Osteoblast (primary cell): ENCODE results near the gene GNAT2. TPM values are rescaled to one million over a fixed set of nuclear protein-coding genes. Genes with fewer than 3 reads are reported as not detected.
A peak's percentile ranks its signal among the peaks of the same experiment; 100 is the strongest.

Experiments
- DNase-seq: peaks from one replicate; pipeline ENCODE4 v3.0.0; 2011; ENCODE audit warnings: low spot score, mixed read lengths; ENCODE audit not compliant: insufficient read length; ENCODE audit errors: missing footprints
- H2AFZ ChIP-seq: 2 replicates; pipeline ENCODE4 v1.6.0; 2011; ENCODE audit warnings: mild to moderate bottlenecking, low read length
- H3K27ac ChIP-seq: 2 replicates; pipeline ENCODE4 v1.5.1; 2011; ENCODE audit warnings: mild to moderate bottlenecking, low read depth, low read length, moderate library complexity
- H3K27me3 ChIP-seq: 2 replicates; pipeline ENCODE4 v1.6.0; 2012; ENCODE audit warnings: mild to moderate bottlenecking, control low read depth, inconsistent platforms, low read length, moderate library complexity; ENCODE audit not compliant: insufficient read depth
- H3K36me3 ChIP-seq: 2 replicates; pipeline ENCODE4 v1.5.1; 2011; ENCODE audit warnings: mild to moderate bottlenecking, low read length, control low read depth, moderate library complexity; ENCODE audit not compliant: insufficient read depth
- H3K4me1 ChIP-seq: 2 replicates; pipeline ENCODE4 v1.5.1; 2011; ENCODE audit warnings: mild to moderate bottlenecking, low read length, control low read depth, moderate library complexity; ENCODE audit not compliant: insufficient read depth
- H3K4me2 ChIP-seq: 2 replicates; pipeline ENCODE4 v1.6.0; 2011; ENCODE audit warnings: mild to moderate bottlenecking, low read length; ENCODE audit not compliant: insufficient read depth
- H3K4me3 ChIP-seq: fragments of 200-600 bp; sonication (generic); 3 replicates; pipeline ENCODE4 v1.5.1; 2012; ENCODE audit warnings: mild to moderate bottlenecking, low read length, inconsistent platforms; ENCODE audit not compliant: insufficient read depth
- H3K79me2 ChIP-seq: 2 replicates; pipeline ENCODE4 v1.6.0; 2012; ENCODE audit warnings: mild to moderate bottlenecking, low read length, control low read depth, inconsistent platforms; ENCODE audit not compliant: insufficient read depth
- H3K9me3 ChIP-seq: 2 replicates; pipeline ENCODE4 v1.5.1; 2011; ENCODE audit warnings: low read depth, low read length, control low read depth
- H4K20me1 ChIP-seq: 2 replicates; pipeline ENCODE4 v1.6.0; 2012; ENCODE audit warnings: mild to moderate bottlenecking, low read length, control low read depth; ENCODE audit not compliant: insufficient read depth
- CTCF ChIP-seq: IDR thresholded peaks from 2 replicates; pipeline ENCODE4 v1.5.1; 2011; ENCODE audit warnings: mild to moderate bottlenecking, low read depth, low read length, moderate library complexity; ENCODE audit errors: extremely low read depth
- total RNA-seq: library from RNA; depleted of rRNA; stranded (reverse); fragments of >200 nt; gene quantifications from 2 replicates; pipeline ENCODE4 v1.2.3, GENCODE V29; 2012

The GNAT2 gene
- total RNA-seq, 1 donor = 0.72 TPM

- Histone ChIP-seq H3K36me3 (no peaks in the 10 kb centered on the region), H3K79me2 (no peaks in the 10 kb centered on the region), H2AFZ (no peak overlapping the region), H3K27ac (no peak overlapping the region), H3K4me1 (peaks cover 16% of the 10 kb centered on the region), H3K4me2 (no peak overlapping the region), H3K4me3 (no peak overlapping the region), H4K20me1 (no peaks in the 10 kb centered on the region), H3K9me3 (no peaks in the 10 kb centered on the region), H3K27me3 (no peaks in the 10 kb centered on the region)
- DNase-seq = no peak
- no peak for TF ChIP-seq CTCF
Measured at GRCh38 chr1:109639841-109640184, 20.4 kb upstream of the GNAT2 start.

DNA sequence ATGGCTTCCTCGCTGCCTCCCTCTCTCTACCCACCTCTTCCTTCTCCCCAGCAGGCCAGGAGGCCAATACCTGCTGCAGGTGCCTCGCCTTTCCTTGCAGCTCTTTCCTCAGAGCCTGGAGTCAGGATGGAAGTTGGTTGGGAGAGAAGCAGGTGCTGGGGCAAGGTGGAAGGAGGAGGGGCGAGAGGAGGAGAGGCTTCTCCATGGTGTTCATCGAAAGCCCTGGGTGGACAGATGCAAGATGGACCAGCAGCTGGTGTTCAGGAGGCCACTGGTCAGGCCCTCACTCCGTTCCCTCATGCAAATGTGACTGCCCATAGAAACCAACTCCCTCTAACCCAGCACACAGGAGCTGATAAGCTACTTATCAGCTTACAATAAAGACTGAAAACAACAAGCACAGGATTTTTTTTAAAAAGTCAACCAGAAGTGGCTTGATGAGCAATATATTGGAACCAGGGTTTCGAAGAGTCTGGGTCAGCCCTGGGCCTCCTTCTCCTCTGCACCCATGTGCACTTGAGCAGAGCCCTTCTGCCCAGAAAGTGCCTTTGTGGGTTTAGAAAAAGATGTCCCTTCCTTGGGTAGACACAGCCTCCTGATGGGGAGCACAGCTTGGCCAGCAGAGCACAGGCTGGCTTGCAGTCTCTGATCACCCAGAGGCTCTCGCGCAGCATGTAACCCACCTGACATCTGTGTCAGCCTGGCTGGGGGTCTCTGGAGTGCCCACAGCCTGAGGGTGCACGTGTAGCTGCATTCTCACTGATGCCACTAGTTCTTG is 19.8 kb upstream of the GNAT2 start:
- no peak overlapping the region for H2AFZ ChIP-seq
- H3K4me3 ChIP-seq = no peak overlapping the region
- no peak for TF ChIP-seq CTCF

DNA sequence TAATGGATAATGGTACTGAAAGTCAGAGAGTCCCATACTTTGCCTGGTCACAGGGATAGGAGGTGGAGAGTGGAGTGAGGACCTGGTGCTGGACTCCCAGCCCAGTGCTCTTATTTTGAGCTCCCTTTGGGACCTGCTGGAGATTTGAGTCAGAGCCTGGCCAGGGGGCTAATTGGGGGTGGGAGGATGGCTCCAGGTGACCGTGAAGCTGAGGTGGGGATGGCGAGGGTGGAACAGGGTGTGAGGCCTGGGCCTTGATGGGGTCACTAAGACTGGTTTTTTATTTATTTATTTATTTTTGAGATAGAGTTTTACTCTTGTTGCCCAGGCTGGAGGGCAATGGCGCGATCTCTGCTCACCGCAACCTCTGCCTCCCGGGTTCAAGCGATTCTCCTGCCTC is 18.0 kb upstream of the GNAT2 start:
- H4K20me1 ChIP-seq = no peaks in the 10 kb centered on the region
- H3K79me2 ChIP-seq = no peaks in the 10 kb centered on the region
- no peaks in the 10 kb centered on the region for H3K27me3 ChIP-seq
- H3K4me2 ChIP-seq = no peak overlapping the region
- H3K9me3 ChIP-seq = no peaks in the 10 kb centered on the region
- TF ChIP-seq CTCF = no peak
- peaks cover 5% of the 10 kb centered on the region for H3K36me3 ChIP-seq
- no peak for DNase-seq
- no peak overlapping the region for H3K27ac ChIP-seq
- H2AFZ ChIP-seq = no peak overlapping the region
- H3K4me1 ChIP-seq = peaks cover 12% of the 10 kb centered on the region
- no peak overlapping the region for H3K4me3 ChIP-seq

More for the DNA sequence above, 19.8 kb upstream of the GNAT2 start:
- H3K36me3 ChIP-seq = no peaks in the 10 kb centered on the region
- H3K9me3 ChIP-seq = no peaks in the 10 kb centered on the region
- peaks cover 16% of the 10 kb centered on the region for H3K4me1 ChIP-seq
- H3K4me2 ChIP-seq = no peak overlapping the region
- no peak for DNase-seq
- no peaks in the 10 kb centered on the region for H4K20me1 ChIP-seq
- H3K79me2 ChIP-seq = no peaks in the 10 kb centered on the region
- no peak overlapping the region for H3K27ac ChIP-seq
- no peaks in the 10 kb centered on the region for H3K27me3 ChIP-seq

DNA sequence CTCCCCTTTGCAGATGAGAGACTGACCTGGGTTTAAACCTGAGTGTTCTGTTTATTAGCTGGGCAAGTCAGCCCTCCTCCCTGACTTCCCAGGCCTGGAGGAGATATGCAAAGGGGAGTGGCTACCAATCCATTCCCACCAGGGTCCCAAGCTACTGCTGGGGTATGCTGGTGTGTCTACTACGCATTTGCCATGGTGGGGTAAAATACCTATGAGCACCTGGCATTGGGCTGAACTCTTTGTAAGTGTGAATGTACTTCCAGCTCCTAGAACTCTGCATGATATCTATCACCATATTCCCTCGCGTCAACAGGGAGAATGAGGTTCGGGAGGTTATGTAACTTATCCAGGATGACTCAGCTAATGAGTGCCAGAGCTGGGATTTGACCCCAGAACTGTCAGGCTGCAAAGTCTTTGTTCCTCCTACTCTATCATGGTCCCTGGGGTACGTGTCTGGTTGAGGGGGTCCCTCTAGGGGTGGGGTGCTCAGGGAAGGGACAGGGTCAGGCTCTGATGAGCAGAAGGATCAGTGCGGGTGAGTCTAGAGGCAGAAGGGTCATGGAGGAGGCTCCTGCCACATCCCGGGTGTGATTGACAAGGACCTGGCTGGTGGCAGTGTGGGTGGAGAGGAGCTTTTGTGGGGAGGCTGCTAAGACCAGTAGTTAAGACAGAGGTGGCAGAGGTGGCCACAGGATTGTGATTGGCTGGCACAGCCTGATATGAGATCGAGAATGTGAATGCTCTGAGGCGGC is 17.0 kb upstream of the GNAT2 start:
- Histone ChIP-seq H3K36me3 (peaks cover 16% of the 10 kb centered on the region), H3K4me3 (no peak overlapping the region), H3K9me3 (no peaks in the 10 kb centered on the region), H3K27me3 (no peaks in the 10 kb centered on the region), H2AFZ (no peak overlapping the region), H4K20me1 (peaks cover 5% of the 10 kb centered on the region), H3K79me2 (no peaks in the 10 kb centered on the region), H3K27ac (peak overlapping the region; percentile 18), H3K4me2 (peak overlapping the region; percentile 49), H3K4me1 (peaks cover 12% of the 10 kb centered on the region)
- peak; percentile 93 for DNase-seq
- no peak for TF ChIP-seq CTCF
